Adipose tissue (tissue), 3 donors: ENCODE data around the gene C1orf35. TPM values are rescaled to one million over a fixed set of nuclear protein-coding genes. Genes with fewer than 3 reads are reported as not detected.

Experiments used
- H3K27ac ChIP-seq: one replicate; pipeline ENCODE4 v1.5.1; 2013; ENCODE audit warnings: low read depth, low read length
- WGBS, 3 donors: extraction: QIAGEN DNeasy Blood & Tissue Kit; methylation state at CpG; one replicate each; pipeline ENCODE4 v1.1.7; 2013; 5-methylcytosine and 5-hydroxymethylcytosine counted together
- polyA plus RNA-seq, 3 donors: library from polyadenylated mRNA; stranded (reverse); fragments of 200-250 nt; gene quantifications; one replicate each; pipeline ENCODE4 v1.2.3, GENCODE V29; 2013
- donor health status: healthy with polysubstance abuse.
- donor health status: Bipolar disorder and iron deficiency.
- donor health status: healthy.

The C1orf35 gene
- polyA plus RNA-seq, 3 donors, result 10.0 to 12.7 (median 12.6) TPM

- 9 to 20% (median 11%) methylated on average over 33 to 34 of the region's 34 CpGs for WGBS, 3 donors
- no peak overlapping the region for H3K27ac ChIP-seq
Observed at GRCh38 chr1:228060458-228061190, 42.5 kb downstream of the C1orf35 start.

GRCh38 chr1:228059634-228060457 lies 43.3 kb downstream of the C1orf35 start:
- WGBS, 3 donors, result 2 to 5% (median 5%) methylated on average over 28 to 33 of the region's 33 CpGs
- no peak overlapping the region for H3K27ac ChIP-seq

GRCh38 chr1:228058949-228059633 lies 44.0 kb downstream of the C1orf35 start:
- 5 to 9% (median 8%) methylated on average over 63 to 66 of the region's 66 CpGs for WGBS, 3 donors
- no peak overlapping the region for H3K27ac ChIP-seq

- no peak overlapping the region for H3K27ac ChIP-seq
- 43 to 47% (median 46%) methylated on average over 18 of the region's 18 CpGs for WGBS, 3 donors
Observed at GRCh38 chr1:228058172-228058948, 44.8 kb downstream of the C1orf35 start.

Other genes with a start within 250 kb of the C1orf35 start
- gene WNT9A, start 155.4 kb downstream of the C1orf35 start, polyA plus RNA-seq, result 1 to 10 TPM; 1.2 to 3.4 (median 2.5) TPM
- under 1 TPM in 1 of 3 donors, not detected in 2; 0.03 TPM for gene WNT3A, start 96.3 kb downstream of the C1orf35 start, polyA plus RNA-seq
- gene ARF1, start 20.6 kb downstream of the C1orf35 start, polyA plus RNA-seq, result 100 to 1,000 TPM; 289 to 357 (median 319) TPM
- gene MRPL55, start 6.0 kb upstream of the C1orf35 start, polyA plus RNA-seq, result 10 to 100 TPM; 45.7 to 92.6 (median 64.4) TPM
- 100 to 1,000 TPM; 266 to 552 (median 517) TPM for gene GUK1, start 37.0 kb upstream of the C1orf35 start, polyA plus RNA-seq
- 1 to 10 TPM in 2 of 3 donors, under 1 TPM in 1; 0.29 to 5.3 (median 2.0) TPM for gene GJC2, start 46.6 kb upstream of the C1orf35 start, polyA plus RNA-seq
- gene IBA57, start 62.5 kb upstream of the C1orf35 start, polyA plus RNA-seq, result 1 to 10 TPM; 5.2 to 7.4 (median 7.0) TPM
- 1 to 10 TPM; 3.0 to 7.9 (median 3.2) TPM for gene OBSCN, start 104.7 kb upstream of the C1orf35 start, polyA plus RNA-seq